ENCODE data around the gene GBX2. TPM values are rescaled to one million over a fixed set of nuclear protein-coding genes. Genes with fewer than 3 reads are reported as not detected.

GBX2 gene
- total RNA-seq, 1 experiment from 2014 or later, result 0.31 TPM

DNA sequence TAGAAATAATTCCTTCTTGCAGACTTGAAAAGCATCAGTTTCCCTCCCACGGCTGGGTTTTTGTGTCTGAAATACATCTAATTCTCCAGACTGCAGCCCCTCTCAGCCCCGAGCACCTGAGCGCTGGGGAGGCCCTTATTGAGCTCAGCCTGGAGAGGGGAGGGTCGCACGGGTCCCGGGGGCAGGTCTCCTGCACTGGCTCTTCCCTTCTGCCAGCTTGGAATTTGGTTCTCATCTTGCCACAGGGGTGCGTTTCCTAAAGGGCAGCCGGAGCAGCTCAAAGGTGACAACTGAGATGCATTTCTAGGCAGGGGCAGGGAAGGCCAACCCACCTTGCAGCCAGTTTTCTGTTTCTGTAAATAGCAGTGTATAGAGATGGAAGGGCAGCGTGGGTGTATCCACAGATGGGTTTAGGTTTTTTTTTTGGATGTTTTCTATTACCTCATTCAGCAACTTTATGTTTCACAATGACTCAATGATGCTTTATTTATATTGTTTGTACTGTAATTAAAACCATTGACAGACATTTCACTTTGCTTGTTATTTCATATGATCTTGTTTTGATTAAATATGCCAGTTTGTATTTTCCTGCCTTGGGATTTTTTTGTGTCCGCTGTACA, 37.0 kb downstream of the GBX2 start:
- H4K8ac ChIP-seq (replicated peaks; ENCODE audit: insufficient read length, low read depth, low read length), result no peak overlapping the region
- no peaks in the 10 kb centered on the region for H4K20me1 ChIP-seq (ENCODE audit: control insufficient read depth, insufficient read depth, insufficient read length)
- H3K14ac ChIP-seq (ENCODE audit: insufficient read depth, low read length), result no peak overlapping the region
- H3K18ac ChIP-seq (ENCODE audit: insufficient read length, low read depth, low read length), result no peak overlapping the region
- no peaks in the 10 kb centered on the region for H3K27me3 ChIP-seq (ENCODE audit: insufficient read depth, low read length)
- H4K91ac ChIP-seq (ENCODE audit: insufficient read length, low read depth, low read length), result no peak overlapping the region
- H2BK20ac ChIP-seq (ENCODE audit: low read depth, low read length, poor library complexity, severe bottlenecking), result no peak overlapping the region
- no peaks in the 10 kb centered on the region for H3K9me3 Mint-ChIP-seq
- TF ChIP-seq, protein P1, sequence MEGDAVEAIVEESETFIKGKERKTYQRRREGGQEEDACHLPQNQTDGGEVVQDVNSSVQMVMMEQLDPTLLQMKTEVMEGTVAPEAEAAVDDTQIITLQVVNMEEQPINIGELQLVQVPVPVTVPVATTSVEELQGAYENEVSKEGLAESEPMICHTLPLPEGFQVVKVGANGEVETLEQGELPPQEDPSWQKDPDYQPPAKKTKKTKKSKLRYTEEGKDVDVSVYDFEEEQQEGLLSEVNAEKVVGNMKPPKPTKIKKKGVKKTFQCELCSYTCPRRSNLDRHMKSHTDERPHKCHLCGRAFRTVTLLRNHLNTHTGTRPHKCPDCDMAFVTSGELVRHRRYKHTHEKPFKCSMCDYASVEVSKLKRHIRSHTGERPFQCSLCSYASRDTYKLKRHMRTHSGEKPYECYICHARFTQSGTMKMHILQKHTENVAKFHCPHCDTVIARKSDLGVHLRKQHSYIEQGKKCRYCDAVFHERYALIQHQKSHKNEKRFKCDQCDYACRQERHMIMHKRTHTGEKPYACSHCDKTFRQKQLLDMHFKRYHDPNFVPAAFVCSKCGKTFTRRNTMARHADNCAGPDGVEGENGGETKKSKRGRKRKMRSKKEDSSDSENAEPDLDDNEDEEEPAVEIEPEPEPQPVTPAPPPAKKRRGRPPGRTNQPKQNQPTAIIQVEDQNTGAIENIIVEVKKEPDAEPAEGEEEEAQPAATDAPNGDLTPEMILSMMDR (conservative IDR thresholded peaks at IDR 0.05), result no peak
- H3K4me3 Mint-ChIP-seq, result no peak overlapping the region
- no peak for DNase-seq
- H3K23ac ChIP-seq (ENCODE audit: insufficient read length, low read depth, low read length), result no peak overlapping the region
- no peak overlapping the region for H3K56ac ChIP-seq (ENCODE audit: insufficient read length, low read depth, low read length)
- no peaks in the 10 kb centered on the region for H3K79me1 ChIP-seq (ENCODE audit: insufficient read depth, low read depth, low read length, poor library complexity, severe bottlenecking)
- no peak overlapping the region for H3K9ac ChIP-seq (ENCODE audit: extremely low read depth, insufficient read length, low read length)
- no peaks in the 10 kb centered on the region for H3K79me2 ChIP-seq (ENCODE audit: insufficient read depth, low read length)
- H3K27ac ChIP-seq (ENCODE audit: insufficient read length, low read depth, low read length), result no peak overlapping the region
- no CpG with 5 or more reads among the region's 10 CpGs for WGBS (ENCODE audit: extremely low coverage, insufficient read length, low lambda C conversion rate)
- peaks cover 6% of the 10 kb centered on the region; the same call in 1 of the 2 replicates for H3K4me1 ChIP-seq (ENCODE audit: insufficient read depth, low read length)
- peaks cover 1% of the 10 kb centered on the region for H3K27me3 Mint-ChIP-seq (ENCODE audit: low read depth)
- H2BK12ac ChIP-seq (ENCODE audit: insufficient read length, low read depth, low read length), result no peak overlapping the region
- H3K23me2 ChIP-seq (ENCODE audit: insufficient read length, low read depth, low read length, poor library complexity, severe bottlenecking), result no peaks in the 10 kb centered on the region
- H2AK5ac ChIP-seq (ENCODE audit: insufficient read length, low read length), result no peak overlapping the region
- no peak overlapping the region for H2BK15ac ChIP-seq (ENCODE audit: low read depth, low read length)
- H3T11ph ChIP-seq (ENCODE audit: low read length), result no peak overlapping the region
- no peaks in the 10 kb centered on the region for H3K9me3 ChIP-seq (ENCODE audit: control insufficient read depth, low read depth, low read length)
- H2BK5ac ChIP-seq (ENCODE audit: insufficient read length, low read length), result no peak overlapping the region
- H3K36me3 Mint-ChIP-seq (ENCODE audit: insufficient read depth in 1 of 3, low read depth in 3 of 3), result 0 out of 7 replicates have a peak, but pooled peaks cover 0 to 3% (median 0%) of the 10 kb centered on the region in 3 experiments
- no peak overlapping the region for H3K4me2 ChIP-seq (ENCODE audit: insufficient read depth, insufficient read length, low read length)
- H4K5ac ChIP-seq (ENCODE audit: insufficient read length, low read depth, low read length), result no peak overlapping the region
- no peak overlapping the region for H3K4ac ChIP-seq (ENCODE audit: low read depth, low read length)
- H3K27ac Mint-ChIP-seq, result no peak overlapping the region
- H2AFZ ChIP-seq (ENCODE audit: low read length), result no peak overlapping the region
- H2BK120ac ChIP-seq (ENCODE audit: low read depth, low read length, poor library complexity, severe bottlenecking), result no peak overlapping the region
- peaks cover 17 to 27% of the 10 kb centered on the region in 2 experiments for H3K4me1 Mint-ChIP-seq
